GM21526 (cell line): ENCODE measurements around the gene KCNB1.

Experiments
- ATAC-seq: cut with Tn5 transposase; IDR thresholded peaks from one replicate; pipeline ENCODE4 v1.9.1; 2021; ENCODE audit warnings: moderate library complexity; ENCODE audit not compliant: unreplicated experiment, low FRiP score

Gene KCNB1

DNA sequence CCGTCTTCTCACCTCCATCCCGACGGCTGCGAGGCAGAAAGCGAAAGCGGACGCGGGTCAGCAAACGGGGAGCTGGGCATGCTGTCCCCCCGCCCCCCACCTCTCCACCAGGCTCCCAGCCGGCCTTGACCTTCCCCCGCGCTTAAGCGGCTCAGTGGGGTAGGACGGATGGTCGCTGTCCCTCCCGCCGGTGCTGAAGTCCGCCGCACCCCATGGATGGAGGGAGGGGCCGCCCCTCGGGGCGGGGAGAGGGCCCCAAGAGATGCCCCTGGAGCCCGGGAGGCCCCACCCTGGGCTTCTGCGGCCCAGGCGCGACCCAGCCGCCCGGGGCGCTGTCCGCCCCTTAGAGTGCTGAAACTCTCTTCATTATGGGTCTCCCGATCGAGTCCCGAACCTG is at the start of gene KCNB1:
KCNB1 (minus strand) TSS at position 48 of the 397 bp plus-strand sequence. CDS start 188 bp downstream, outside the sequence.
- ATAC-seq: no peak

DNA sequence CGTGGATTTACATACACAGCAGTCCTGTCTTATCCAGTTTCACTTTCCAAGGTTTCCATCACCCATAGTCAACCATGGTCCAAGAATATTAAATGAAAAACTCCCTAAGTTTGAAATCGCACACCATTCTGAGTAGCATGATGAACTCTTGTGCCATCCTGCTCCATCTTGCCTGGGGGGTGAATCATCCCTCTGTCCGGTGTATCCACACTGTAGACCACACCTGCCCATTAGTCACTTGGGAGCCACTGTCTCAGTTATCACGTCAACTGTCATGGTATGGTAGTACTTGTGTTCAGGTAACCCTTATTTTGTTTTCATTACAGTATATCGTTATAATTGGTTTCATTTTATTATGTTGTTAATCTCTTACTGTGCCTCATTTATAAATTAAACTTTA is 47.0 kb upstream of the KCNB1 start:
- no peak for ATAC-seq

- no peak for ATAC-seq
Observed at GRCh38 chr20:49526568-49526967, 44.1 kb upstream of the KCNB1 start.

DNA sequence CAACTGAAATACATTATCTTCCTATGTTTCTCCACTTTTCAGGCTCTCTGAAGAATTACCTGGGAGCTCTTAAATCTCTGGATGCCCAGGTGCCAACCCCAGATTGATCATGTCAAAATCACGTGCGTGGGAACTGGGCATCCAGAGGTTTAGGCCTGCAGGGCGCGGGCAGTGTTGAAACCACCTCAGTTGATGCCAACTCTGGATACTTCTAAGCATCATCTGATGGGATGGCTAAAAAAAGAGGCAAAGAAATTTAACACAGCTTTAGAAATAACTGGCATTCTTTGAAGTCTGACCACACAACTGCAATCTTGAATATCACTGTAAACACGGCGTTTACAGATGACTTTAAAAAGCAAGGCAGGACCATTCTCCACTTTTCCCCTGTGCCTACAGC is 43.6 kb upstream of the KCNB1 start:
- ATAC-seq: no peak

DNA sequence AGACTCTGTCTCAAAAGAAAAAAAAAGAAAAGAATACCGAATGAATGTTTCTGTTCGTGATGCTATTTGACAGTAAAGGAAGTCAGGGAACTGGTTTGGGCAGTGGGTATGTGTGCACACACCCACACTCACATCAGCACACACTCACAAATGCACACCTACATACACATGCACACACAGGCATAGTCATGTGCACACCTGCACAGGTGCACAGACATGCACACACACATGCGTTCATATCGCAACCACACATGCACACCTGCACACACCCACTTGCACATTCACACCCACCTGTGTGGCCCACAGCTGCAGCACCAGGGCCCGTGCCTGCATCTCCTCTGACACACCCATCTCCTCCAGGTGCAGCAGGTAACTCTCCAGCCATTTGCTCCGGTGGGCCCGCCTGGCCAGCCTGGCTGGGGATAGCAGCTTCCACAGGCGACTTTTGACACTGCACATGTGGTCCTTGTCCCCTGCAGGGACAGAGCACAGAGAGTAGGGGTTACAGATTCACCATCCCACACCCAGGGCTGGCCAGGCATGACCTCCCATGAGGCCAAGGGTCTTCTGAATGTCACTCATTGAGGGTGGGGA is 41.4 kb upstream of the KCNB1 start:
- no peak for ATAC-seq

DNA sequence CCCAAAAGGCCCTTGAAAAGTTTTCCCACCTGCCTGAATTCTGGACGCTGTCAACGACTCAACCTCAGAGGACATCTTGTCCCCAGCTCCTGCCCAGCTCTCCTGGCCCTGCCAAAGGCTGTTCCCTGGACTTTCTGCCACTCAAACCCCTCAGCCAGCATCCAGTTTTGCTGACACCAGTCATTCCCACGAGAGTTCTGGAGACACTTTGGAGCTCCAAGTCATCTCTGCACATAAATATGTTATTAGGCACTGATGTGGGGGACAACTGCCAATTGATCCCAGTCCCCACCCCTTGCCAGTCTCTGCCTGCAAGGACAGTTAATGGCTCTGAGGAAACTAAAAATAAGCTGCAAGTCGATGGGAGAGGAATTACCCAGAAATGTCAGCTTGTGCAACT is 38.9 kb upstream of the KCNB1 start:
- no peak for ATAC-seq

DNA sequence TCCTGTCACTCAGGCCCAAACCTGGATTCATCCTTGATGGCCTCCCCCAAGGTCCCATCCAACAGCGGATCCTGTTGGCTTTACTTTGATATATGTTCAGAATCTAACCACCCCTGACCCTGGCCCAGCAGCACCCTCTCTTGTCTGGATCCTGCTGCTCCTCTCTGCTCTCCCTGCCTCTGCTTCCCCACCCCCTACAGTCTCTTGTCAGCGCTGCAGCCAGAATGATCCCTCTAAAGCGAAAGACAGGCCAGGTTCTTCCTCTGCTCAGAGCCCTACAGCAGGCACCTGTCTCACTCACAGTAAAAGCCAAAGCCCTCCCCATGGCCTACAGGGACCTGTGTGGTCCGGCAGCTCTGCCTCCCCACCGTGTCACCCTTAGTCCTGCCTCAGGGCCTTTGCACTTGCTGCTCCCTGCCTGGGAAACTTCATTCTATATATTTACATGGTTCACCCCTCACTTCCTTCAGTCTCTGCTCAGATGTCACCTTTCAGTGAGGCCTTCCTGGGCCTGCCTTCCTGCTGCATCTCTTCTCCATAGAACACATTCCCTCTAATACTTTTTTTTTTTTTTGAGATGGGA is 37.4 kb upstream of the KCNB1 start:
- no peak for ATAC-seq

DNA sequence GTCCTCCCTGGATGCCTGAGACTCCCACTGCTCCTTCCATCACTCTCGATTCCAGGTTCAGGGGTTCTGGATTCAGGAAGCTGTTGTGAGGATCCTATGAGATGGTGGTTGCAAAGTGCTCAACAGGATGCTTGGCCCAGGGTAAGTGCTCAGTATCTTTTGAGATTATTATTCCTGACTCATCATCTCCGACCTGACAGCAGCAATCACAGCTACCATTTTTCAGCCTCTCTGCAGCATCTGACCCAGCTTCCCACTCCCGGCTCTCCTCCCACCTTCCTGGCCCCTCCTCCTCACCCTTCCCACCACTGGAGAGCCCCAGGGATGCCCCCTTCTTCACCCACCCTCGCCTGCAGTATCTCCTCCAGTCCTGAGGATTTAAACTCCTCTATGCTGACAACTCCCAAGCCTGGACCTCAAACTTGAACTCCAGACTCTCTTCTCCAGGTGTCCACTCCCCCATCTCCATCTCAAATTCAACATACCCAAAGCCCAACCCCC is 36.8 kb upstream of the KCNB1 start:
- no peak for ATAC-seq

DNA sequence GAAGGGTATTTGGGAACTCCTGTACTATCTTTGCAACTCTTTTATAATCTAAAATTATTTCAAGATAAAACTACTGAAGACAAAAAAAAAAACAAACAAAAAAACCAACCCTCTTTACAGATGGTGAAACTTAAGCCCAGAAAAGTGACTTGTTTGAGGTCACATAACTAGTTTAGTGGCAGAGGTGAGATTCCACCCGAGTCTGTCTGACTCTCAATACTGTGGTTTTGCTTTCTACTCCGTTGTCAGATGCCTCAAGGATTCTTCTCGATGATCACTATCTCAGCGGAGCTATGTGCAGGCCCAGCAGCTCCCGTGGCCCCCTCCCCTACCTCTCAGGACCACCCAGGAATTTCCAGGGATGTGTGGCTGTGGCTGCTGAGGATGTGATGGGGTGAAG is 36.1 kb upstream of the KCNB1 start:
- ATAC-seq: no peak

- ATAC-seq: no peak
Observed at GRCh38 chr20:49517805-49518100, 35.3 kb upstream of the KCNB1 start.

GRCh38 chr20:49516916-49517804 is 34.7 kb upstream of the KCNB1 start:
- ATAC-seq: no peak

- ATAC-seq: no peak
Observed at GRCh38 chr20:49515586-49515985, 33.1 kb upstream of the KCNB1 start.

GRCh38 chr20:49513517-49513916 is 31.0 kb upstream of the KCNB1 start:
- ATAC-seq: no peak

DNA sequence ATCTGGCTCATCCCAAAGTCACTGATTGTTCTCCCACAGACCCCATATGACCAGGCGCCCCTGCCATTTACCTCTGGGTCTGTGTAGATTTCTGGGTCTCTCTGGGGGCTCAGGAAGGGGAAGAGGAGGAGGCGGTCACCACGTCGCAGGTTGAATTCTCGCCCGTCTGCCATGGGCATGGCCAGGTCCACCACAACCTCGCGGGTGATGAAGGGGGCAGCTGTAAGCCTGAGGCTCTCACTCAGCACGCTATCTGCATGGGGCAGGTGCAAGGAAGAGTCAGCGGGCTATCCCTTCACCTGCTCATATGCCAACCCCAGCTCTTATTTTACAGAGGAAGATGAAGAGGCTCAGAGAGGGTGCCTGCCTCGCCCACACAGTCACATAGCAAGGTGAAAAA is 30.5 kb upstream of the KCNB1 start:
- no peak for ATAC-seq

- no peak for ATAC-seq
Observed at GRCh38 chr20:49511788-49512525, 29.5 kb upstream of the KCNB1 start.

GRCh38 chr20:49510562-49511122 is 28.2 kb upstream of the KCNB1 start:
- ATAC-seq: no peak

DNA sequence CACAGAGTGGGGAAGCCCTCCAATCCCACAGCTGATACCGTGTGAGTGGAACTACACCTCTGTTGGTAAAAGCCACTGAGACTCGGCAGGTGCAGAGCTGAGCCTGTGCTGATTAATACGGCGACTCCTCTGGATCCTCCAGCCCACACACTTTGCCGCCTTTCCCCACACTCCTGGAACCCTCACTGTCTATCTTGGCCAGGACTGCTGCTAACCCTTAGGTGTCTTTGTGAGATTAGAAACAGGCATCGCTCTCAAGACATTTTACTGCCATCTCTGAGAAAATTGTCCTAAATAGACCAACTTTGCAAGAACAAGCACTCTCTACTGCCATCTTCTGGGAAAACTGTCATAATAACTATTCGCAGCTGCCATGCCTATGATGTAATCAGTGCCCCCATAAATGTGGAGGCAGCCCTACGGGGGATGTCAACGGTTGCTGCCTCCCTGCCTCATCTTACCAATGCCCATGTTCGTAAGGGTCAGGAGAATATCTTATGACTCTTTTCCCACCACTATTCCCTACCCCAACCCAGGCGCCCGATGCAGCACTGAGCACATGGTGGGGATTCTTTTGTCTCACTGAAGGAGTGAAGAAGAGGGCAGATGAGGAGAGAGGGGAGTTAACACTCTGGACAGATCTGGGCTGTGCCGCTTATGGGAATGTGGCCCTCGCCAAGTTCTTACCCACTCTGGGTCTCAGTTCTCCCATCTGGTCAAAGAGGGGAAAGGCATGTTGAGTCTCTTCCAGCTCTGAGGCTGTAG is 26.1 kb upstream of the KCNB1 start:
- no peak for ATAC-seq

GRCh38 chr20:49507741-49508434 is 25.4 kb upstream of the KCNB1 start:
- ATAC-seq: no peak

- no peak for ATAC-seq
Observed at GRCh38 chr20:49505518-49505917, 23.1 kb upstream of the KCNB1 start.
